H1 (cell line): ENCODE data around the gene TXK. TPM values are rescaled to one million over a fixed set of nuclear protein-coding genes. Genes with fewer than 3 reads are reported as not detected.

Source experiments
- CTCF ChIA-PET: fragments of 300-600 bp; sonication (Branson Sonifier 250); formaldehyde crosslinking; loops from one replicate; lab custom pipeline; 2021; ENCODE audit not compliant: partially characterized antibody; lab: Charles Lee
- POLR2A ChIA-PET: fragments of 300-600 bp; sonication (Branson Sonifier 250); formaldehyde crosslinking; loops from one replicate; lab custom pipeline; 2021; ENCODE audit warnings: inconsistent platforms; ENCODE audit not compliant: partially characterized antibody; lab: Charles Lee
- DNase-seq, 2 experiments: peaks; one replicate each; pipeline versions ENCODE4 v3.0.0 to v3.0.0-alpha.2; 2010 to 2022; ENCODE audit warnings: low spot score in 2 of 2, low read depth in 1 of 2, mixed read lengths in 1 of 2
- FAIRE-seq: peaks from 2 replicates; lab custom pipeline; 2011; peaks lifted over from hg19 to GRCh38; lab: Jason Lieb, UNC
- H2AFZ ChIP-seq: 2 replicates; pipeline ENCODE4 v1.8.1; 2012; ENCODE audit warnings: low read length, inconsistent platforms
- H2AK5ac ChIP-seq: 2 replicates; pipeline ENCODE4 v1.6.1; 2013; ENCODE audit warnings: low read depth, low read length
- H2BK120ac ChIP-seq: replicated peaks from 2 replicates; pipeline ENCODE3; 2013; ENCODE audit warnings: low read depth, low read length, inconsistent platforms
- H2BK12ac ChIP-seq: 2 replicates; pipeline ENCODE4 v1.6.1; 2013; ENCODE audit warnings: low read depth, low read length
- H2BK15ac ChIP-seq: 2 replicates; pipeline ENCODE4 v1.6.1; 2013; ENCODE audit warnings: low read length
- H2BK20ac ChIP-seq: 2 replicates; pipeline ENCODE4 v1.6.1; 2013; ENCODE audit warnings: low read length
- H2BK5ac ChIP-seq: 2 replicates; pipeline ENCODE4 v1.6.1; 2013; ENCODE audit warnings: low read depth, low read length
- H3K14ac ChIP-seq: 2 replicates; pipeline ENCODE4 v1.6.1; 2013; ENCODE audit warnings: inconsistent platforms; ENCODE audit not compliant: insufficient read length
- H3K18ac ChIP-seq: 2 replicates; pipeline ENCODE4 v1.6.1; 2013; ENCODE audit warnings: low read length; ENCODE audit errors: extremely low read depth
- H3K23ac ChIP-seq: 2 replicates; pipeline ENCODE4 v1.6.1; 2013; ENCODE audit warnings: inconsistent platforms; ENCODE audit not compliant: insufficient read length
- H3K23me2 ChIP-seq: 2 replicates; pipeline ENCODE4 v1.6.1; 2013; ENCODE audit warnings: low read depth, low read length
- H3K27ac ChIP-seq: 2 replicates; pipeline ENCODE4 v1.6.1; 2011; ENCODE audit warnings: low read depth, low read length, inconsistent platforms
- H3K27me3 ChIP-seq, 4 experiments: replicated peaks in 1 of 4; 1 replicate in 1 of 4; 2 replicates in 3 of 4; pipeline versions ENCODE4 v1.6.1 to v1.8.1; 2011 to 2013; ENCODE audit warnings: low read length in 3 of 4, mild to moderate bottlenecking in 3 of 4, inconsistent platforms in 2 of 4, mixed read lengths in 2 of 4, moderate library complexity in 1 of 4; ENCODE audit not compliant: control insufficient read depth in 3 of 4, insufficient read depth in 3 of 4; ENCODE audit errors: extremely low read depth in 1 of 4
- H3K36me3 ChIP-seq, 4 experiments: 2 replicates each; pipeline versions ENCODE4 v1.6.1 to v1.8.1; 2011 to 2013; ENCODE audit warnings: mild to moderate bottlenecking in 4 of 4, low read length in 3 of 4, moderate library complexity in 2 of 4, control low read depth in 1 of 4, inconsistent platforms in 1 of 4; ENCODE audit not compliant: insufficient read depth in 4 of 4, control insufficient read depth in 2 of 4
- H3K4ac ChIP-seq: replicated peaks from 2 replicates; pipeline ENCODE3; 2013; ENCODE audit warnings: low read length, low read depth, mixed read lengths, inconsistent platforms; ENCODE audit not compliant: insufficient read length
- H3K4me1 ChIP-seq, 4 experiments: replicated peaks in 1 of 4; 1 replicate in 1 of 4; 2 replicates in 3 of 4; pipeline versions ENCODE4 v1.6.1 to v1.8.1; 2011 to 2013; ENCODE audit warnings: low read length in 3 of 4, inconsistent platforms in 2 of 4, mixed read lengths in 1 of 4; ENCODE audit not compliant: insufficient read depth in 4 of 4, control insufficient read depth in 3 of 4
- H3K4me2 ChIP-seq, 2 experiments: 2 replicates each; pipeline versions ENCODE4 v1.6.1 to v1.8.1; 2011 to 2013; ENCODE audit warnings: low read depth in 2 of 2, low read length in 2 of 2, control low read depth in 1 of 2, inconsistent platforms in 1 of 2, mild to moderate bottlenecking in 1 of 2; ENCODE audit not compliant: insufficient read depth in 1 of 2
- H3K4me3 ChIP-seq, 4 experiments: fragments of 200-600, 300-600 bp in 1 of 4; sonication (generic), shearing (Covaris generic), sonication (Bioruptor Twin) in 1 of 4; 2 replicates each; pipeline versions ENCODE4 v1.5.1 to v1.8.1; 2011 to 2016; ENCODE audit warnings: low read length in 4 of 4, low read depth in 3 of 4, control low read depth in 2 of 4, inconsistent platforms in 2 of 4, mild to moderate bottlenecking in 2 of 4, mixed read lengths in 1 of 4, moderate library complexity in 1 of 4; ENCODE audit not compliant: insufficient read depth in 2 of 4; ENCODE audit errors: extremely low read depth in 1 of 4
- H3K56ac ChIP-seq: replicated peaks from 2 replicates; pipeline ENCODE3; 2013; ENCODE audit warnings: low read depth, mild to moderate bottlenecking, mixed read lengths, low read length, inconsistent platforms; ENCODE audit not compliant: insufficient read length
- H3K79me1 ChIP-seq: 2 replicates; pipeline ENCODE4 v1.6.1; 2013; ENCODE audit warnings: low read depth, low read length, control low read depth
- H3K79me2 ChIP-seq, 2 experiments: 2 replicates each; pipeline versions ENCODE4 v1.6.1 to v1.8.1; 2012 to 2013; ENCODE audit warnings: low read length in 2 of 2, mild to moderate bottlenecking in 2 of 2, inconsistent platforms in 1 of 2; ENCODE audit not compliant: insufficient read depth in 2 of 2, control insufficient read depth in 1 of 2
- H3K9ac ChIP-seq, 4 experiments: replicated peaks in 1 of 4; 1 replicate in 1 of 4; 2 replicates in 3 of 4; pipeline versions ENCODE4 v1.6.1 to v1.8.1; 2011 to 2013; ENCODE audit warnings: low read depth in 3 of 4, low read length in 3 of 4, control low read depth in 2 of 4, mild to moderate bottlenecking in 2 of 4, moderate library complexity in 2 of 4, inconsistent platforms in 1 of 4; ENCODE audit errors: extremely low read depth in 1 of 4
- H3K9me3 ChIP-seq, 2 experiments: 2 replicates each; pipeline versions ENCODE4 v1.6.1 to v1.8.1; 2012 to 2013; ENCODE audit warnings: mild to moderate bottlenecking in 2 of 2, moderate library complexity in 2 of 2, control low read depth in 1 of 2, inconsistent platforms in 1 of 2, low read depth in 1 of 2, low read length in 1 of 2, mixed read lengths in 1 of 2; ENCODE audit not compliant: insufficient read depth in 2 of 2
- H4K20me1 ChIP-seq, 2 experiments: replicated peaks in 1 of 2; 2 replicates each; pipeline versions ENCODE3 to v1.8.1; 2011 to 2013; ENCODE audit warnings: inconsistent platforms in 2 of 2, low read length in 2 of 2, mild to moderate bottlenecking in 1 of 2; ENCODE audit not compliant: insufficient read depth in 2 of 2, control insufficient read depth in 1 of 2
- H4K5ac ChIP-seq: 2 replicates; pipeline ENCODE4 v1.6.1; 2013; ENCODE audit warnings: low read length, low read depth, mixed read lengths, inconsistent platforms; ENCODE audit not compliant: insufficient read length
- H4K8ac ChIP-seq: 2 replicates; pipeline ENCODE4 v1.8.0; 2013; ENCODE audit warnings: mild to moderate bottlenecking, moderate library complexity, low read length, inconsistent platforms; ENCODE audit not compliant: insufficient read depth; ENCODE audit errors: extremely low read depth
- H4K91ac ChIP-seq: replicated peaks from 2 replicates; pipeline ENCODE3; 2013; ENCODE audit warnings: low read length, mixed read lengths, inconsistent platforms; ENCODE audit not compliant: insufficient read length
- CBX5 ChIP-seq: fragments of 300-800, 300-1000 bp; sonication (generic); IDR thresholded peaks from 2 replicates; pipeline ENCODE4 v1.7.1; 2016; ENCODE audit warnings: antibody characterized with exemption, low read length, low read depth
- CTBP2 ChIP-seq: IDR thresholded peaks from 2 replicates; pipeline ENCODE4 v1.7.0; 2011; ENCODE audit warnings: borderline replicate concordance, mild to moderate bottlenecking, moderate library complexity, mixed read lengths, low read length; ENCODE audit not compliant: insufficient read depth, insufficient read length
- GABPA ChIP-seq: IDR thresholded peaks from 2 replicates; pipeline ENCODE4 v1.6.1; 2011; ENCODE audit warnings: mild to moderate bottlenecking, low read length, moderate library complexity, borderline replicate concordance; ENCODE audit not compliant: insufficient read depth
- PHF8 ChIP-seq: fragments of 200-600 bp; sonication (generic); conservative IDR thresholded peaks from 2 replicates; pipeline ENCODE4 v1.7.1; 2012; ENCODE audit warnings: low read depth, mild to moderate bottlenecking, inconsistent platforms, low read length, moderate library complexity
- WGBS, 2 experiments: shearing (Covaris generic) in 1 of 2; methylation state at CpG; one replicate each; pipeline versions ENCODE4 v1.1.6 to v1.1.7; 2013 to 2015; ENCODE audit warnings: low lambda C conversion rate in 2 of 2, mixed read lengths in 2 of 2, inconsistent platforms in 1 of 2, low coverage in 1 of 2, missing lambda C conversion rate in 1 of 2; ENCODE audit not compliant: insufficient replicate concordance in 2 of 2, insufficient coverage in 1 of 2, insufficient read length in 1 of 2; ENCODE audit errors: extremely low coverage in 1 of 2, missing lambda C conversion rate in 1 of 2; 5-methylcytosine and 5-hydroxymethylcytosine counted together
- polyA plus RNA-seq, 7 experiments: library from polyadenylated mRNA; depleted of rRNA in 3 of 7; stranded (reverse) in 5 of 7; unstranded in 2 of 7; fragments of >200 nt in 5 of 7; fragments of 200-250 nt in 2 of 7; gene quantifications; 1 replicate in 5 of 7; 2 replicates in 1 of 7; 4 replicates in 1 of 7; pipeline versions ENCODE4 v1.2.1 to v1.2.3, GENCODE V29; 2011 to 2013; ENCODE audit warnings: missing spikeins in 2 of 7, mixed read lengths in 2 of 7
- total RNA-seq: library from RNA; stranded (reverse); fragmentation: NEBNext Ultra II Directional; extraction: Animal tissue kit (Norgen Biotek cat#: 25700); gene quantifications from 2 replicates; pipeline ENCODE4 v1.2.1, GENCODE V29; 2021

TXK gene
- total and polyA plus RNA-seq, 2 of the 8 experiments (the other 6 are each of a cell fraction or from before 2014, with no cell fraction given) = not detected

GRCh38 chr4:48122756-48123155 lies 11.3 kb downstream of the TXK start:
- H3K56ac ChIP-seq = no peak overlapping the region

More at GRCh38 chr4:48122756-48123155, 11.3 kb downstream of the TXK start:
- no peak overlapping the region for H4K8ac ChIP-seq
- H2BK120ac ChIP-seq = no peak overlapping the region
- no peaks in the 10 kb centered on the region for H3K79me2 ChIP-seq
- no peak overlapping the region for H3K23ac ChIP-seq
- H2BK15ac ChIP-seq = no peak overlapping the region
- no peaks in the 10 kb centered on the region for H4K20me1 ChIP-seq
- no peak overlapping the region for H3K9ac ChIP-seq
- peaks cover 0 to 7% (median 5%) of the 10 kb centered on the region in 4 experiments; a peak in 5 of 7 replicates for H3K4me1 ChIP-seq
- CTCF ChIA-PET = interaction anchor here (1.1 to 1.4 kb wide), 3 partner anchors 14 to 375 kb away, joined by 4 to 5 read pairs (median 5); no protein-coding TSS in a partner anchor
- POLR2A ChIA-PET = no interaction called here
- no peaks in the 10 kb centered on the region for H3K79me1 ChIP-seq
- 89% methylated on average over 1 of the region's 1 CpG; no CpG with 5 or more reads in 1 of the 2 experiments for WGBS, 2 experiments
- no peak for TF ChIP-seq GABPA
- no peak for TF ChIP-seq PHF8
- TF ChIP-seq CTBP2 = no peak
- no peak for TF ChIP-seq CBX5
- TF ChIP-seq, all 59 proteins: peak for 0
- FAIRE-seq (no peak), DNase-seq (no peak)
- Histone ChIP-seq H3K14ac (no peak overlapping the region), H3K27ac (no peak overlapping the region), H3K4me3 (no peak overlapping the region), H3K4ac (no peak overlapping the region), H2AFZ (no peak overlapping the region), H3K18ac (no peak overlapping the region), H3K36me3 (no peaks in the 10 kb centered on the region), H2BK12ac (no peak overlapping the region), H4K91ac (no peak overlapping the region), H3K27me3 (no peaks in the 10 kb centered on the region), H3K23me2 (no peaks in the 10 kb centered on the region), H2BK20ac (no peak overlapping the region), H3K9me3 (no peaks in the 10 kb centered on the region), H3K4me2 (no peak overlapping the region), H4K5ac (no peak overlapping the region), H2AK5ac (no peak overlapping the region), H2BK5ac (no peak overlapping the region)
